DMS79 treated with DMSO at 0.1 percent for 48 hours (cell line): ENCODE measurements around the gene CRACR2A.

Source experiments
- DNase-seq: peaks from one replicate; lab custom pipeline; 2025; lab: John Stamatoyannopoulos, UW

CRACR2A gene

GRCh38 chr12:3615862-3616261, 137.0 kb downstream of the CRACR2A start:
- peak; percentile 73 for DNase-seq

- peak; percentile 17 for DNase-seq
Measured at GRCh38 chr12:3614806-3615466, 138.0 kb downstream of the CRACR2A start.

- no peak for DNase-seq
Measured at GRCh38 chr12:3613641-3614395, 139.1 kb downstream of the CRACR2A start.

- DNase-seq, result no peak
Measured at GRCh38 chr12:3611860-3612703, 140.8 kb downstream of the CRACR2A start.

- DNase-seq, result no peak
Measured at GRCh38 chr12:3607821-3608220, 145.1 kb downstream of the CRACR2A start.

GRCh38 chr12:3607039-3607720, 145.7 kb downstream of the CRACR2A start:
- peak; percentile 34 for DNase-seq

- no peak for DNase-seq
Measured at GRCh38 chr12:3606128-3606527, 146.8 kb downstream of the CRACR2A start.

- DNase-seq, result no peak
Measured at GRCh38 chr12:3605692-3606091, 147.2 kb downstream of the CRACR2A start.

- DNase-seq, result peak; percentile 83
Measured at GRCh38 chr12:3604748-3605586, 147.9 kb downstream of the CRACR2A start.

- no peak for DNase-seq
Measured at GRCh38 chr12:3604286-3604685, 148.6 kb downstream of the CRACR2A start.

GRCh38 chr12:3603576-3603975, 149.3 kb downstream of the CRACR2A start:
- no peak for DNase-seq

- no peak for DNase-seq
Measured at GRCh38 chr12:3602488-3602887, 150.4 kb downstream of the CRACR2A start.

GRCh38 chr12:3601461-3602150, 151.3 kb downstream of the CRACR2A start:
- no peak for DNase-seq

- no peak for DNase-seq
Measured at GRCh38 chr12:3600951-3601350, 152.0 kb downstream of the CRACR2A start.

- peak; percentile 44 for DNase-seq
Measured at GRCh38 chr12:3600039-3600720, 152.7 kb downstream of the CRACR2A start.

GRCh38 chr12:3598896-3599860, 153.7 kb downstream of the CRACR2A start:
- no peak for DNase-seq

GRCh38 chr12:3597526-3598210, 155.2 kb downstream of the CRACR2A start:
- no peak for DNase-seq
